Bronchial epithelial cell (primary cell): ENCODE measurements around the gene SHROOM4. TPM values are rescaled to one million over a fixed set of nuclear protein-coding genes. Genes with fewer than 3 reads are reported as not detected.

ENCODE experiments used
- DNase-seq: peaks from one replicate; pipeline ENCODE4 v3.0.0-alpha.2; 2010; ENCODE audit warnings: low read depth
- FAIRE-seq: peaks from 2 replicates; lab custom pipeline; 2011; peaks lifted over from hg19 to GRCh38; lab: Jason Lieb, UNC
- H3K27me3 ChIP-seq: 2 replicates; pipeline ENCODE4 v1.5.1; 2011; ENCODE audit warnings: low read length; ENCODE audit not compliant: control insufficient read depth, insufficient read depth
- H3K36me3 ChIP-seq: 2 replicates; pipeline ENCODE4 v1.5.1; 2011; ENCODE audit warnings: low read length; ENCODE audit not compliant: control insufficient read depth, insufficient read depth
- H3K4me3 ChIP-seq: 2 replicates; pipeline ENCODE4 v1.5.1; 2011; ENCODE audit warnings: mild to moderate bottlenecking, low read depth, low read length, control low read depth
- total RNA-seq: library from RNA; depleted of rRNA; stranded (reverse); fragments of >200 nt; gene quantifications from 2 replicates; pipeline ENCODE4 v1.2.1, GENCODE V29; 2014
- TF ChIP-seq, protein P1 (sequence below): IDR thresholded peaks from 2 replicates; pipeline ENCODE4 v1.5.1; 2011; ENCODE audit warnings: mild to moderate bottlenecking, moderate library complexity, low read length, control low read depth, inconsistent platforms; ENCODE audit not compliant: insufficient read depth, severe bottlenecking

The SHROOM4 gene
- total RNA-seq, 1 donor from 2014 or later = 0.26 TPM

DNA sequence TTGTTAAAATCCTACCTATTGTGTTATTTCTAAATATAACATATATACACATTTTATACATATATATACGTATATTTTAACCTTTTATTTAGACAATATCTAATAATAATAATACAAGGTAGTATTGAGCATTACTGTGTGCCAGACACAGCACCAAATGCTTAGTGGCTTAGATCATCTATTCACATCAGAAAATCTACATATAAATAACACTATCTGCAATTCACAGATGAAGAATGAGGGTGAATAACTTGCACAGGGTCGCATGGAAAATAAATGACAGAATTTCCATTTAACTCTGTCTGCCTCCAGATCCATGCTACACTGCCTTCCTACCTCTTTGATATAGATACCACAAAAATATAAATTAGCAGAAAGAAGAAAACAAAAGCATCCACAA is 37.7 kb downstream of the SHROOM4 start:
- Histone ChIP-seq H3K27me3 (no peaks in the 10 kb centered on the region), H3K4me3 (no peak overlapping the region), H3K36me3 (no peaks in the 10 kb centered on the region)
- TF ChIP-seq, protein P1, sequence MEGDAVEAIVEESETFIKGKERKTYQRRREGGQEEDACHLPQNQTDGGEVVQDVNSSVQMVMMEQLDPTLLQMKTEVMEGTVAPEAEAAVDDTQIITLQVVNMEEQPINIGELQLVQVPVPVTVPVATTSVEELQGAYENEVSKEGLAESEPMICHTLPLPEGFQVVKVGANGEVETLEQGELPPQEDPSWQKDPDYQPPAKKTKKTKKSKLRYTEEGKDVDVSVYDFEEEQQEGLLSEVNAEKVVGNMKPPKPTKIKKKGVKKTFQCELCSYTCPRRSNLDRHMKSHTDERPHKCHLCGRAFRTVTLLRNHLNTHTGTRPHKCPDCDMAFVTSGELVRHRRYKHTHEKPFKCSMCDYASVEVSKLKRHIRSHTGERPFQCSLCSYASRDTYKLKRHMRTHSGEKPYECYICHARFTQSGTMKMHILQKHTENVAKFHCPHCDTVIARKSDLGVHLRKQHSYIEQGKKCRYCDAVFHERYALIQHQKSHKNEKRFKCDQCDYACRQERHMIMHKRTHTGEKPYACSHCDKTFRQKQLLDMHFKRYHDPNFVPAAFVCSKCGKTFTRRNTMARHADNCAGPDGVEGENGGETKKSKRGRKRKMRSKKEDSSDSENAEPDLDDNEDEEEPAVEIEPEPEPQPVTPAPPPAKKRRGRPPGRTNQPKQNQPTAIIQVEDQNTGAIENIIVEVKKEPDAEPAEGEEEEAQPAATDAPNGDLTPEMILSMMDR = no peak
- DNase-seq = no peak
- no peak for FAIRE-seq

DNA sequence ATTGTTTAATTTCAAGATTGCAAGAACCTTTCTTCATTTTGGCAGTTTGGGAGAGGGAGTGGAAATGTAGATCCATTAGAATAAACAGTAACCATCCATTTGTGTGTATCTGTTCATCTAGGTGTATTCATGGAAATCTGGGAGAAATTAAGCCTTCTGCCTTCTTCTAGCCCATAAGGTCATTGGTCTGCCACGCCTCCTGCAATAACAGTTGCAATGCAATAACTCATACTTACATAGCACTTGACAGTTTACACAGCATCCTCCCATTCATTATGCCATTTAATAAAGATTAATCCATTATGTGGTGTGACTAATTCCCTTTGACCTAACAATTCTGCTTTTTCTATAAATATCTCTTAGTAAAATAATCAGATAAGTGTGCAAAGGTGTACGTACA is 42.6 kb downstream of the SHROOM4 start:
- no peaks in the 10 kb centered on the region for H3K36me3 ChIP-seq
- H3K4me3 ChIP-seq = no peak overlapping the region
- FAIRE-seq (no peak), DNase-seq (no peak)
- H3K27me3 ChIP-seq = no peaks in the 10 kb centered on the region
- TF ChIP-seq, protein P1 = no peak

DNA sequence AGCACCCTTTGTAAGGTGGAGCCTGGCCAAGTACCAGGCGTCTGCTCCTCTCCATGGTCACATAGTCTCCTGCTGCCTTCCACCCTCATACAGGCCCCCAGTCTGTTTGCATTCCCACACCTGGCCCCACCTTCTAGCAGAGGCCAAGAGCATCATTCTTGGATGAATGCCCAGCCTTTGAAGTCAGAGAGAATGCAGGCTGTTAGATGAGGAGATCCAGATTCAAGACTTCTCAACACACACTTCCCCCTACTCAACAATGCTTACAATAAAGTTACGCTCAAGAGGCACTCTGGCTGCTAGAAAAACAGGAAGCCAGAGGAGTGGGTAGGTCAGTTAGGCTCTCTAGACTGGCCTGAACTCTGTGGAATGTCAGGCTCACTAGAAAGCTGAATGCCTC is 43.3 kb downstream of the SHROOM4 start:
- Histone ChIP-seq H3K27me3 (no peaks in the 10 kb centered on the region), H3K4me3 (no peak overlapping the region), H3K36me3 (no peaks in the 10 kb centered on the region)
- DNase-seq = peak; percentile 42
- TF ChIP-seq, protein P1 = no peak
- FAIRE-seq = no peak

DNA sequence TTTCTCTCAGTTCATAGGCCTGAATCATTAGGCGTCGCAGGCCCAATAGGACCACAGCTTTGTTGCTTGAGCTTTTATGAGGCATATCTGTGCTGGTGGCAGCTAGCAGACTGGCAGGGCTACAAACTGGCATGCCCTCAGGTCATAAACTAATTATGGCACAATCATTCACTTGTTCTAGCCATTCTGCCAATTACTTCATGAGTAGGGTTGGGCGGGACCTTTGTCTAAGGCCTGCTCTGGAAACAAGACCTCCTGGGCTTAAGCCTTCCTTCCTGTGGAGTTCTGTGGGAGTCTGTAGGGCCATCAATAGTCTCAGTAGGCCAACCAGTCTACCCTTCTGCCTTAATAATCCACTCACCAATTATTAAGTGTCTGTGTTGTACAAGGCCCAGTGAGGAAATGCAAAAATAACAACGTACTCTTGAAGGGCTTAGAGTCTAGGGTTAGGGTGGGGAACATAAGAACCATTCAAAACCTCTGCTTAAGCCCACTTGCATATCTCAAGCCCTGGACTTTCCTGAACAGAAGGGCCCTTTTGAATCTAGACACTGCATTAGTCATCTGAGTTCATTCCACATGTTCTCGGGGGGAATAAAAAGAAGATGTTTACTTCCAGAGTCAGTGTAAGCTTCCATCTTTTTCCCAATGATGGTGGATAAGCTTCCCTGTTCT is 44.5 kb downstream of the SHROOM4 start:
- DNase-seq = peak; percentile 19
- H3K27me3 ChIP-seq = no peaks in the 10 kb centered on the region
- TF ChIP-seq, protein P1 = no peak
- no peak for FAIRE-seq
- no peak overlapping the region for H3K4me3 ChIP-seq
- no peaks in the 10 kb centered on the region for H3K36me3 ChIP-seq

DNA sequence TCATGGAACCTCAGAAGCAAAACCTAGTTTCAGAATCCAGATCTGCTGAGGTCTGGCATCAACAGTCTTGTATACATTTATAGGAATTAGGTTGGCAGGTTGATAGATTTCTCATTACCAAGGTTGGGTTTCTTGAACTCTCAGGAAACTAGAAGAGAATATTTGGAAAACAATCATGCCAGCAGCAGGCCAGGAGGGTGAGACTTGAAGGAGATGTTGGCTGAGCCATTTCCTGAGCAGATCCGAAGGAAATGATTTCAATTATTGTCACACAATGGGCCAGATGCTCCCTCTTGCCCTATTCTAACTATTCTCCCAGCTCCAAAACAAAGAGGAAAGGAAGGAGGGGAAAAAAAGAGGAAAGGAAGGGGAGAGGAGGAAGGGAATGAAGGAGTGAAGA is 45.2 kb downstream of the SHROOM4 start:
- TF ChIP-seq, protein P1 = no peak
- Histone ChIP-seq H3K4me3 (no peak overlapping the region), H3K27me3 (no peaks in the 10 kb centered on the region), H3K36me3 (no peaks in the 10 kb centered on the region)
- FAIRE-seq = no peak
- no peak for DNase-seq

DNA sequence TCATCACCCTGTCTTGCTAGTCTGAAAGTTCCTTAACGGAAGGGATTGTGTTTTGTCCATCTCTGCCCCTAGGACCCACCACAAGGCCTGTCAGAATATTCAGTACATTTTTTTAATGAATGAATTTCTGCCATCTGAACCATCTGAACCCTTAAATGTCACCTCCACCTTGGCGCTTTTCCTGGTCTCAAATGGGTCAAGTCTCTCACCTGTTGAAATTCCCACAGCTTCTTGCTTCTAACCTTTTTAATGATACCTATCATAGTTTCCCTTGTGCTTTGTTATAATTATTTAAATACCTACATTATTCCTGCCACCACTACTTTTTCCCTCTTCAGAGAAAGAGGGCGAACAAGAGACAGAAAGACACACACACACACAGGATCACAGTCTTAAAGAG is 48.0 kb downstream of the SHROOM4 start:
- Histone ChIP-seq H3K4me3 (no peak overlapping the region), H3K27me3 (no peaks in the 10 kb centered on the region), H3K36me3 (no peaks in the 10 kb centered on the region)
- FAIRE-seq (no peak), DNase-seq (no peak)
- TF ChIP-seq, protein P1 = no peak
